Tibial nerve (tissue), 4 donors: ENCODE measurements around the gene CORO7. TPM values are rescaled to one million over a fixed set of nuclear protein-coding genes. Genes with fewer than 3 reads are reported as not detected.

Experiments used
- DNase-seq, 2 donors: peaks; one replicate each; pipeline ENCODE4 v3.0.0-alpha.2; 2019; ENCODE audit warnings: low spot score in 2 of 2
- H3K27ac ChIP-seq, 4 donors: fragments of 200-600 bp; sonication (generic) in 3 of 4; one replicate each; pipeline ENCODE4 v1.5.1; 2017 to 2019; ENCODE audit warnings: mild to moderate bottlenecking in 1 of 4
- H3K27me3 ChIP-seq, 2 donors: fragments of 200-600 bp; sonication (generic) in 1 of 2; one replicate each; pipeline versions ENCODE4 v1.5.1 to v1.6.0; 2017 to 2019
- H3K36me3 ChIP-seq, 3 donors: fragments of 200-600 bp; sonication (generic); one replicate each; pipeline ENCODE4 v1.5.1; 2018 to 2019
- H3K4me1 ChIP-seq, 4 donors: fragments of 200-600 bp; sonication (generic) in 3 of 4; one replicate each; pipeline ENCODE4 v1.5.1; 2017 to 2019
- H3K4me3 ChIP-seq, 4 donors: fragments of 200-600 bp; sonication (generic) in 3 of 4; one replicate each; pipeline ENCODE4 v1.5.1; 2017 to 2019; ENCODE audit warnings: mild to moderate bottlenecking in 1 of 4, moderate library complexity in 1 of 4
- H3K9me3 ChIP-seq, 4 donors: fragments of 200-600 bp; sonication (generic) in 3 of 4; one replicate each; pipeline ENCODE4 v1.5.1; 2017 to 2019
- CTCF ChIP-seq, 5 experiments: fragments of 200-600 bp in 3 of 5; fragments of 450-650 bp in 2 of 5; sonication (generic) in 3 of 5; IDR thresholded peaks; one replicate each; pipeline ENCODE4 v1.5.1; 2016 to 2019; ENCODE audit warnings: antibody characterized with exemption in 5 of 5, mild to moderate bottlenecking in 3 of 5, moderate library complexity in 2 of 5
- EP300 ChIP-seq, 2 donors: sonication (generic); formaldehyde crosslinking; IDR thresholded peaks; one replicate each; pipeline ENCODE4 v1.6.1; 2017; ENCODE audit warnings: antibody characterized with exemption in 2 of 2, mild to moderate bottlenecking in 1 of 2
- POLR2A ChIP-seq, 2 donors: fragments of 450-650 bp; IDR thresholded peaks; one replicate each; pipeline ENCODE4 v1.6.1; 2017; ENCODE audit warnings: antibody characterized with exemption in 2 of 2, mild to moderate bottlenecking in 2 of 2, moderate library complexity in 2 of 2
- WGBS, 2 donors: methylation state at CpG; one replicate each; pipeline ENCODE4 v1.1.5; 2018; 5-methylcytosine and 5-hydroxymethylcytosine counted together
- total RNA-seq, 4 donors: library from RNA; depleted of rRNA; stranded (reverse); fragments of >200 nt; gene quantifications; one replicate each; pipeline ENCODE4 v1.1.0, GENCODE V29; 2016

The CORO7 gene
- total RNA-seq, 4 donors from 2014 or later, result 27.8 to 77.4 (median 52.1) TPM

- TF ChIP-seq EP300 (IDR thresholded peaks at IDR 0.05) (no peak), POLR2A (IDR thresholded peaks at IDR 0.05) (no peak), CTCF (IDR thresholded peaks at IDR 0.05) (no peak)
- 71 to 81% methylated on average over 24 to 27 of the region's 30 CpGs for WGBS, 2 donors
- H3K4me3 ChIP-seq, result no peak overlapping the region
- no peaks in the 10 kb centered on the region for H3K27me3 ChIP-seq
- no peaks in the 10 kb centered on the region for H3K36me3 ChIP-seq
- peak overlapping the region in 2 of 4 donors; percentile 91 to 96 for H3K27ac ChIP-seq
- peaks cover 6 to 98% (median 73%) of the 10 kb centered on the region in 4 donors for H3K4me1 ChIP-seq
- H3K9me3 ChIP-seq, result no peaks in the 10 kb centered on the region
- no peak for DNase-seq
Observed at GRCh38 chr16:4322121-4323052, 94.0 kb downstream of the CORO7 start.

GRCh38 chr16:4321286-4322120 is 94.9 kb downstream of the CORO7 start:
- no peak for DNase-seq
- Histone ChIP-seq H3K4me3 (no peak overlapping the region), H3K27ac (peak overlapping the region; percentile 23 to 96 (median 77)), H3K36me3 (no peaks in the 10 kb centered on the region), H3K27me3 (no peaks in the 10 kb centered on the region), H3K4me1 (peaks cover 6 to 98% (median 72%) of the 10 kb centered on the region in 4 donors), H3K9me3 (no peaks in the 10 kb centered on the region)
- 71 to 75% methylated on average over 15 to 19 of the region's 19 CpGs for WGBS, 2 donors
- TF ChIP-seq POLR2A (IDR thresholded peaks at IDR 0.05) (no peak), EP300 (IDR thresholded peaks at IDR 0.05) (no peak), CTCF (IDR thresholded peaks at IDR 0.05) (no peak)

GRCh38 chr16:4320571-4321137 is 95.7 kb downstream of the CORO7 start:
- 33 to 43% methylated on average over 12 to 16 of the region's 16 CpGs for WGBS, 2 donors
- DNase-seq, result no peak
- H3K36me3 ChIP-seq, result no peaks in the 10 kb centered on the region
- H3K27ac ChIP-seq, result peak overlapping the region; percentile 23 to 96 (median 77)
- peaks cover 6 to 93% (median 72%) of the 10 kb centered on the region in 4 donors for H3K4me1 ChIP-seq
- H3K9me3 ChIP-seq, result no peaks in the 10 kb centered on the region
- TF ChIP-seq POLR2A (IDR thresholded peaks at IDR 0.05) (no peak), CTCF (IDR thresholded peaks at IDR 0.05) (no peak), EP300 (IDR thresholded peaks at IDR 0.05) (no peak)
- peak overlapping the region in 1 of 4 donors; percentile 5 for H3K4me3 ChIP-seq
- no peaks in the 10 kb centered on the region for H3K27me3 ChIP-seq

- Histone ChIP-seq H3K27me3 (no peaks in the 10 kb centered on the region), H3K9me3 (no peaks in the 10 kb centered on the region), H3K27ac (peak overlapping the region; percentile 23 to 96 (median 77)), H3K4me3 (peak overlapping the region in 1 of 4 donors; percentile 5), H3K36me3 (no peaks in the 10 kb centered on the region), H3K4me1 (peaks cover 3 to 88% (median 65%) of the 10 kb centered on the region in 4 donors)
- WGBS, 2 donors, result 35 to 39% methylated on average over 26 to 28 of the region's 37 CpGs
- no peak for TF ChIP-seq POLR2A (IDR thresholded peaks at IDR 0.05)
- TF ChIP-seq EP300 (IDR thresholded peaks at IDR 0.05), result no peak
- no peak for TF ChIP-seq CTCF (IDR thresholded peaks at IDR 0.05)
- DNase-seq, result peak in 1 of 2 donors; percentile 48
Observed at GRCh38 chr16:4319454-4320421, 96.7 kb downstream of the CORO7 start.
